GM21717 (cell line): ENCODE measurements around the gene CDC37L1.
"Not testable (repeated sequence)": the region's sequence is repeated elsewhere in the genome, so short reads cannot be mapped to it uniquely, and the experiment has no call there.

Source experiments
- ATAC-seq: cut with Tn5 transposase; IDR thresholded peaks from one replicate; pipeline ENCODE4 v1.9.1; 2021; ENCODE audit warnings: mild to moderate bottlenecking, moderate library complexity; ENCODE audit not compliant: unreplicated experiment

The CDC37L1 gene

DNA sequence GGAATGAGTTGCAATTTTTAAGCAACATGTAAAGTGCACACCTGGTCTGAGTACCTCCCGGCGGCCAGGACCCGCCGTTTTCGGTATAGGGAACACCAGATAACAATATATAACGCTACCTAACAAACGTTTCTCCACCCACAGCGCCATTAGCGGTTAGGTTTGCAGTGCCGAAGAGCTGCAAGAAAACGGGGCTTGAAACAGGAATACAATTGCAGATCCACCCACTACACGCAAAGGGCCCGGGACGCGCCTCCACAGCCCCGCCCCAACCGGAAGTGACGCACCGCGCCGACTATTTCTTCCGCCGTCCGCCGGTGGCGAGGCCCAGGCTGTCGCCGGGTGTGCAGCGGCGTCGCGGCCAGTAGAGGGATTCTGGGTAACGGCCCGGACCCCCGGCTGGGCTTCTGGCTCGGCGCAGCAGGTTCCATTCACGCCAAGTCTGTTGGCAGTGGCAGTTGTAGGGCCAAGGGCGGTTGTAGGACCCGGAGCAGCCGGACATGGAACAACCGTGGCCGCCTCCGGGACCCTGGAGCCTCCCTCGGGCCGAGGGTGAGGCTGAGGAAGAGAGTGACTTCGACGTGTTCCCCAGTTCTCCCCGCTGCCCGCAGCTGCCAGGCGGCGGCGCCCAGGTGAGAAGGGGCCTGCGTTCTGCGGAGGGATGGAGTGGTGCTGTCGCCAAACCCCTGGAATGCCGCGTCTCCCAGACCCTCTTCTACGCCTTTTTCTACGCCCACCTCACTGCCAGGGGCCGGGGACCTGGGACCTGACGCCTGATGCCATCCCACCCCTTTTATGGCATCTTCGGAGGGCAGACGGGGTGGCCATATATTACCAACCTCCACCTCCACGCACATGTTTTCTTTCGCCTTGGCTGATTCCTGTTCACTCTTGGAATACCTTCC is at the start of gene CDC37L1:
Gene CDC37L1, plus strand, starts transcription at position 302 of the 905 bp plus-strand sequence. Its CDS starts 199 bp downstream, at position 501.
- ATAC-seq: peak; percentile 96

DNA sequence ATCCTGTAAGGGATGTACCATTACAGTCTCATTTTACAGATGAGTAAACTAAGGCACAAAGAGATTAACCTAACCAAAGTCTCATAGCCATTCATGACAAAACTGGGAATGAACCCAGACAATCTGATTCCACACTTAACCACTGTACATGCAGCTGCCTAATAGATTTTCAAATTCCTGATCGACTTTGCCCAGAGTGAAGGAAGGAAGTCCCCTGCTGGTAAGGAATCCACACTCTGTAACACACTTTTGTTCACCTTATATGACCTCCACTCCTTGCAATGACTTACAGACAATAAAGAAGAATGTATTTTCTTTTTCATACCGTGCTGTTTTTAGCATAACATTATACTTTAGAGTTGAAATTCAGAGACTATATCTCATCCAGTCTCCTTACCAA is 48.5 kb upstream of the CDC37L1 start:
- ATAC-seq: no peak

DNA sequence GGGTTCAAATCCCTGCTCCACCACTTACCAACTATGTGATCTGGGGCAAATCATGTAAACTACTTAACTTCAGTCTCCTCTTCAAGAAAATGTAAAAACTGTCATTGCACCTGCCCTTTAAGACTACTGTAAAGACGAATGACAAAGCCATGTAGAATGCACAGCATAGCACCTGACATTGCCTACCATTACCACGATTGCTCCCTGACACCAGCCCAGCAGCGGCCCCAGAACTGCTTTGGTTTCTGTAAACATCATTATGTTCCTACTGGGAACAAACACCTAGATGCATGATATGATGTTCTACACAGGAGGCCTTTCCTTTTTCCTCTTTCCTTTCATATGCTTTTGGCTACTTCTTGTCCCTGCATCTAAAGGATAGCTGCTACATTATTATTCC is 40.4 kb upstream of the CDC37L1 start:
- ATAC-seq: no peak

DNA sequence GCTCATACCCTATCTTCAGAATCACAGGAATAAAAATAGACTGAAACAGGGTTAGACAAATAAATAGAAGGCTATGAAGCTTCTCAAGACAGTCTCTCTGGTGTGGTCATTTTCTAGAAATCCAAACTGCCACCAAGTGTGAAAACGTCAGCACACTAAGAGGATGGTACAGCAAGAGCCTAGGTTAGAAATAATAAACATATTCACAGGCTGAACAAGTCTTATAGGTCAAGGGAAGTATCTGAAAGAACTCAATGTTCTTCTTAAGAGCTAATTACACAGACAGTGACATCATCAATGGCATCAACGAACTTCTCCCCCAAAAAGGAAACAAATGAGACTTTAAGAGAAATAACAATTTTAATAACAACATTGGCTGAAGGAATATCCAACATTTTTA is 39.9 kb upstream of the CDC37L1 start:
- ATAC-seq: no peak

DNA sequence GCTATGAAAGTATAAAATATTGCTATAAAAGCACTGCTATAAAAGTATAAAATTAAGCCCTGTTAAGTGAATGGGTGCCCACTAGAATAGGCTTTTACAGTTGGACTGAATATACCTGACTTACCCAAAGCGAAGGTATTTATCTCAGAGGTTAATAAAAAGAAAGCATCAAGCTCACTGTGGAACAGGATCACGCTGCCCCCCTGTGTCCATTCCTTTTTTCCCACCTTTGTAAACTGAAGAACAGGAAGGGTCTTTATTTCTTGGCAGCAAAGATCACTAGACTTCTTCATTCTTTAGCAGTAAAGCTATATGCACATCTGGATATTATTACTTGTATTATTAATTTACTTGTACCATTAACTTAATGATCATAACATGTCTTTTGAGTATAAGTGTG is 39.3 kb upstream of the CDC37L1 start:
- no peak for ATAC-seq

DNA sequence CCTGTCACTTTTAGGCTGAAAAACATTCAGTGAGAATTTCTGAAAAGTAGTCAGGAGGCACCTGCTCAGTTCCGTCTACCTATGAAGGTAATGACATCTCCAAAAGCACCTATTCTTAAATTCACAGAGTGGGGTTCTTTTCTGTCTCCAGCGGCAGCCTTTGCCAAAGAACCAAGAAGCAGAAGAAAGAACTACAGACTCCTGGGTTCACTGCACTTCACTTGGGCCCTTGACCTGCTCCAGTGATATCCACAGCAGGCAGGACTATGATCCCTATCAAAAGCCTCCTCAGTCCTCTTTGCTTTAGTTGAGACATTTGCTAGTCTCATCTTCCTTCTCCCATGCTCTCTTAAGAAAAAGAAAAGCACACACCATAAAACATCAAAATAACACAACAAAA is 37.0 kb upstream of the CDC37L1 start:
- ATAC-seq: no peak

DNA sequence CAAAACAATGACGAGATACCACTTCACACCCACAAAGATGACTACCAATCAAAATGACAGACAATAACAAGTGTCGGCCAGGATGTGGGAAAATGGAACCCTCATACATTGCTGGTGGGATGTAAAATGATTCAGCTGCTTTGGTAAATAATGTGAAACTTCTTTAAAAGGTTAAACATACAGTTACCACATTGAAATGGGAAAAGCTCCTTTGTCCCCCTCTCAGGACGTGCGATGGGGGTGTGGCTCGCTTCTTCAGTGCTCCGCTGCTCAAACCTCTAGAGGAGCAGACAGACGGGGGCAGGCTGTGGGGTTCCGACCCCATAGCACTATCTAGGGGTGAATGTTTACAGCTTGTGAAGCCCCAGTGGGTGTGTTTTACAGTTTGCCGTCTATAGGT is 25.3 kb upstream of the CDC37L1 start:
- no peak for ATAC-seq

DNA sequence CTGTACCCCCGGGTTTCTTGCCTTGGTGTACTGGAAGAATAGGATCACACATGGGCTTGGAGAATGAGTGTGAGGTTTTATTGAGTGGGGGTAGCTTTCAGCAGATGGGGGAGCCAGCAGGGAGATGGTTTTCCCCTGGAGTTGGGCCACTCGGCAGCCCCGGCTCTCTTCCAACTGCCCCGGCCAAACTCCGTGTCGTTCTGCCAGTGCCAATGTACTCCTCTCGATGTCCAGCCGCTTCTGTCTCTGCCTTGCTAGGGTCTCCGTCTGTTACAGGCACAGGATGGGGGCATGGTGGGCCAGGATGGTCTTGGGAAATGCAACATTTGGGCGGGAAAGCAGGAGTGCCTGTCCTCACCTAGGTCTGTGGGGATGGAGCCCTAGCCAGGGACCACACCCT is 24.8 kb upstream of the CDC37L1 start:
- no peak for ATAC-seq

DNA sequence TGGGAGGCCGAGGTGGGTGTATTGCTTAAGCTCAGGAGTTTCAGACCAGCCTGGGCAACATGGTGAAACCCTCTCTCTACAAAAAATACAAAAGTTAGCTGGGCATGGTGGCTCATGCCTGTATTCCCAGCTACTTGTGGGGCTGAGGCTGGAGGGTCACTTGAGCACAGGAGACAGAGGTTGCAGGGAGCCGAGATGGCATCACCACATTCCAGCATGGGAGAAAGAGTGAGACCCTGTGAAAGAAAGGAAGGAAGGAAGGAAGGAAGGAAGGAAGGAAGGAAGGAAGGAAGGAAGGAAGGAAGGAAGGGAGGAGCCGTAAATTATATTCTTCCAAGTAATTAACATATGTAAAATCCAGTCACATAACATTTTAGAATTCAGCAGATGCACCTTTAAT is 23.2 kb upstream of the CDC37L1 start:
- ATAC-seq: not testable (repeated sequence)

DNA sequence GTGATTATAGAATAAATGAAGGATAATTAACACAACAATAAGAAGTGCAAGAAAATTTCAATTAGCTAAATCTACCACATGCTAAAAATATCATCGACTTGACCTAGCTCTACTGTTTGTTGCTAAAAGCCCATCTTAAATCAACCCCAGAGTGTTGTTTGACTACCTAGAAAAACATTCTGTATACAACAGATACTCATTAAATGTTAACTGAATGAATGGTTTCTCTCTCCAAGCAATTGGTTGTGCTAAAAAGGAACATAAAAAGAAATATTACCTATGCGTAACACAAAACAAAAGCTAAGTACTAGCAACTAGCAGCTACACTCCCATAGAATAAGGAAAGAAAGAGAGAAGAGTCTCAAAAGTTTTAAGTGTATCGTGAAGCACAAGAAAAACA is 22.7 kb upstream of the CDC37L1 start:
- no peak for ATAC-seq

DNA sequence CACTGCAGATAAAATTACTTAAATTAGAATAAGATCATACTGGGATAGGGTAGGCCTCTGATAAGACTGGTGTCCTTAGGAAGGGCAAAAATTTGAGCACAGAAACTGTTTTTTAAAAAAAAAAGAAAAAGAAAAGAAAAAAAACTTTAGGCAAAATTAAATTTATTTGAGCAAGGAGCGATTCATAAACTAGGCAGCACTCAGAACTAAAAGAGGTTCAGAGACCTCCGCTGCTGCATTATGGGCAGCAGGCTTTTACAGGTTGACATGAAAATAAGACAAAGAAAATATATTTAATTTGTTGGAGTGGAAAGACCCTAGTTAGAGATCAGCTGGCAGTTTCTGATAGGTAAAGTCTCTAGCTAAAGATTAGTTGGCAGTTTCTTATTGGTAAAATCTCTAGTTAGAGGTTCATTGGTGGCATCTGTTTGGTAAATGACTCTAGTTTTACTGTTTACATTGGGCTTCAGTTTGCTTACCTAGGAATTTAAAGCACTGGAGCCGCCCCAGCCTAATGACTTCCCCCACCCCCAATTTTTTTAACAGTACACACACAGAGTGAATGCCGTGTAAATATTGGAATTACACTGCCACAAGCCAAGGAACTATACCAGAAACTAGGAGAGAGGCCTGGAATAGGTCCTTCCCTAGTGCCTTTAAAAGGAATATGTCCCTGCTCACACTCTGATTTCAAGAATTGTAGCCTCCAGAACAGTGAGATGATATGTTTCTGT is 21.8 kb upstream of the CDC37L1 start:
- no peak for ATAC-seq

DNA sequence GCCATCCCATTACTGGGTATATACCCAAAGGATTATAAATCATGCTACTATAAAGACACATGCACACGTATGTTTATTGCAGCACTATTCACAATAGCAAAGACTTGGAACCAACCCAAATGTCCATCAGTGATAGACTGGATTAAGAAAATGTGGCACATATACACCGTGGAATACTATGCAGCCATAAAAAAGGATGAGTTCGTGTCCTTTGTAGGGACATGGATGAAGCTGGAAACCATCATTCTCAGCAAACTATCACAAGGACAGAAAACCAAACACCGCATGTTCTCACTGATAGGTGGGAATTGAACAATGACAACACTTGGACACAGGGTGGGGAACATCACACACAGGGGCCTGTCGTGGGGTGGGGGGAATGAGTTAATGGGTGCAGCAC is 18.7 kb upstream of the CDC37L1 start:
- not testable (repeated sequence) for ATAC-seq

DNA sequence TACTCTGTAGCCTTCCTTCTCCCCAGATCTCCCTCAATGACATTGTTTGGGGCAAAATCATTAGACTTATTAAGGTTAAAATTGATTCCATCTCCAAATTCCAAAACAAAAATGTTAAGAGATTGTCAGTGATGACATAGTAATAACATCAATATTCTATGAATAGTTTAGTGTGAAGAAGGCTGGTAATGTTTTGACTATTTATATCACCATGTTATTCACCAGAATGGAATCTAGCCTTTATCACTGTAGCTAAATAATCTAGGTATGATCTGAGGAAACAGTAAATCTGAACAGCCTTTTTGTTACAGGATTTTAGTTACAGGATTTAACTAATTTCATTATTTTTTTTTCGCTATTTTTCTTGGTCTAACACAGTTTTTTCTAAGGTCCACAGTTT is 18.2 kb upstream of the CDC37L1 start:
- no peak for ATAC-seq

DNA sequence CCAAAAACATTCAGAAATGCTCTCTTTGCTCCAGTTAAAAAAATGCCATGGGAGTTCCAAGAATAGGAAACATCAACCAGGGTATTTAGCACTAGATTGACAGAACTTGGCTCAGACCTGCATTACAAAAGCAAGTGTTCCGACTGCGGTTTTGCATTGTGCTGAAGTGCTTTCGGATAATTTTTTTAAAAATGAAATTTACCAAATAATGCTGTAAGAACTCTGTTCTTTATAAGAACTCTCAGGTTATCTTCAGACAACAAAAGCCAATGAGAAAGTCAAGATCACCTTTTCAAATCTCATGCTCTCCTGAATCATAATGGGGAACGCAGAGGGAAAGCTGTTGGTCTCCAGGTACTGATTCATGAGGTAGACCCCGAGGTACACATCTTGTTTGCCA is 17.8 kb upstream of the CDC37L1 start:
- ATAC-seq: no peak

DNA sequence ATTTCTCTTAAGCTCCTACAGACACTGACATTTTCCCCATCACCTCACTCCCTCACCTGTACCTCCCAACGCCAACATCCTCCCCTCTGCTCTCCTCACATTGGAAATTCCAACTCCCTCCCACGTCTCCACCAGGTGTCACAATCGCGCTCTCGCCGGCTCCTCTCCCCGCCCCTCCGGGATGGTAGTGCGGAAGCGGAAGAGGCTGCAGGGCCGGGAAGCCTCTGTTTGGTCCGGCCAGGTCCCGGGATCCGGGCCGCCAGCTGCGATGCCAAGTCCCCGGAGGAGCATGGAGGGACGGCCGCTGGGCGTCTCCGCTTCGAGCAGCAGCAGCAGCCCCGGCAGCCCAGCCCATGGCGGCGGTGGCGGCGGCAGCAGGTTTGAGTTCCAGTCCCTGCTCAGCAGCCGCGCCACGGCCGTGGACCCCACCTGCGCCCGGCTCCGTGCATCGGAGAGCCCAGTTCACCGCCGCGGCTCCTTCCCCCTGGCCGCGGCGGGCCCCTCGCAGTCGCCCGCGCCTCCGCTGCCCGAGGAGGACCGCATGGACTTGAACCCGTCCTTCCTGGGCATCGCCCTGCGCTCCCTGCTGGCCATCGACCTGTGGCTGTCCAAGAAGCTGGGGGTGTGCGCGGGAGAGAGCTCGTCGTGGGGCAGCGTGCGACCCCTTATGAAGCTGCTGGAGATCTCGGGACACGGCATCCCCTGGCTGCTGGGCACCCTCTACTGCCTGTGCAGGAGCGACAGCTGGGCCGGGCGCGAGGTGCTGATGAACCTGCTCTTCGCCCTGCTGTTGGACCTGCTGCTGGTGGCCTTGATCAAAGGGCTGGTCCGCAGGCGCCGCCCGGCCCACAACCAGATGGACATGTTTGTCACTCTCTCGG is 17.0 kb upstream of the CDC37L1 start, which contains the start of gene PLPP6:
Gene PLPP6, plus strand, starts transcription at position 187 of the 881 bp plus-strand sequence. Its CDS starts 82 bp downstream, at position 269.
- ATAC-seq: peak; percentile 85

DNA sequence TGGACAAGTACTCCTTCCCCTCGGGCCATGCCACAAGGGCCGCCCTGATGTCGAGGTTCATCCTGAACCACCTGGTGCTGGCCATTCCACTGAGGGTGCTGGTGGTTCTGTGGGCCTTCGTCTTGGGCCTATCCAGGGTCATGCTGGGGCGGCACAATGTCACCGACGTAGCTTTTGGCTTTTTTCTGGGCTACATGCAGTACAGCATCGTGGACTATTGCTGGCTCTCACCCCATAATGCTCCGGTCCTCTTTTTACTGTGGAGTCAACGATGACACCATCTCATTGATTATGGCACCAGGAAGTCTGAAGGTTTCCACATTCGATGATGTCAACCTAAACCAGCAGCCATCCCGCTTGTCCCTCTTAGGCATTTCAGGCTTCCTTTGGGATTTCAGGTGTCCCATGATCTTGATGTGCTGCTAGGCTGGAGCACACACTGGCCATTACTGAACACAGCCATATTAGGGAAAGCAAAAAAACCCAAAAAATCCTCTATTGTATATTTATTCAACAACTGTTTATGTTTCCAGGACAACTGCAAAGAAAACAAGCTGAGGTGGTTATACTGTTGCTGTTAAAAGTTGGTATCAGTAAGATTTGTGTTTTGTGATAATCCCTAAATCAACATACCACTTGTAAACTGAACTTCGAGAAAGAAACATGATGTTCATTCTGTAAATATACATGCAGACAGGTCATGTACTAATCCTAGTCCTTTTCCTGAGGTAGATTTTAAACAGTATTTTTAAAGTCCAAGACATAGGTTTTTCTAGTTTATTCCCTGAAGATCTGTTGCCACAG is 16.2 kb upstream of the CDC37L1 start:
- no peak for ATAC-seq

DNA sequence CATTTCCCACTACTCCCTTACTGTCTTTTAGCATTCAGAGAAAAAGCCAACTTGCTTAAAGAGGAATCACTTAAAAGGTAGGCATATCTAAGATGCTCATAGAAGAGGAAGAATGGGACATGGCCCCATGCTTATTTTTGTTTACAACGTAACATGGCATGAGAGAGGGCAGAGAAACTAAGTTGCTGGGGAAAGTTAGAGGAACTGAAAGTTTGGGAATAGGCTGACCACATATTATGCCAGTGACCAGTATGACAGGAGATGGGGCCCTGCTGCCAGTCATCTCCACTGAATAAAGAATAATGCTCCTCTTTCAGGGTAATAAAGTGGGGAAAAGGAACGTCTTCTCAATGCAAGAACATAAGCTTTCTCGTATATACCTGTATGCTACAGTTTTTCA is 15.4 kb upstream of the CDC37L1 start:
- ATAC-seq: no peak

DNA sequence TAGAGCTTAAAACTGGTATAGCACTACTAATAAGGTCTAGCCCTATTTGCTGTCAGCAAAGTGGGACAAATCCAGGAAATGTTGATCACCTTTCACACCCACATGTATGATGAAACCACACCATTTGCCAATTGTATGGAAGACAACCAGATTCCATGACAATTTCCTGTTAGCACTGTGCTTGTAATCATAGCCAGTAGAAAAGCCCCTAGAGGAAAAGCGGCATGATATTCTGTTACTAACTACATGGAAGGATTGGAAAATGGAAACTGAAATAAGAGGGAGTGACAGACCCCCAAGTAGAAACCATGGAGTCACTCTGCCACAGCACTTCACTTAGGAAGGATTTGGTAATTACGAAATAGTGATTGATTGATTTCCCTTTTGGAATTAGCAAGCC is 14.0 kb upstream of the CDC37L1 start:
- ATAC-seq: no peak

DNA sequence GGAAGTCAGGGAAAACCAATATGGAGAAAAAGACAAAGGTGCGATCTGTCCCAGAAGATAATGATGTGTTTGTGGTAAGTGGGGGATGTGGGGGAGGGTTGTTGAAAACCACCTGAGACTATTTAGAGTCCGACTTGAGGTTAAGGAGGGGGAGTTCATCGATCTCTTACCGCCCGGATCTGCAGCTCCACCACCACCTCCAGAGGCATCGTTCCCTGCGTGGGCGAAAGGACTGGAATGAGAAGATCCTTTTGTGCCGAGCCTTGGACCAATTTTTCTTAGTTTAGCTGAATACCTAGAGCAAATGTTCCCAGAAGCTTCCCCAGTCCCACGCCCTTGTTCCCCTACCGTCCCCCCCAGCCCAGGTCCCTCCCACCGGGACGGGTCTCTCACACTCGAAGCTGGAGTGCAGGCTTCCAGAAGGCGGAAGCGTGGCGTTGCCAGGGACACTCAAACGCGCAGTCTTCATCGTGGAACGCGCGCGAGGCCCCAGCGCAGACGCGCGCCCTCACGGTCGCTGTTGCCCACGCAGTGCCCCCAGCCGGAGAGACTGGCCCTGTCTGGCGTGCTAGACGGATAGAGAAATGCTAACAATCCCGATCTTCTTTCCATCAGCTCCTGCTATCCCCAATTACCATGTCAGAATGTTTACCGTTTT is 13.2 kb upstream of the CDC37L1 start, which contains the start of gene SPATA6L:
Gene SPATA6L, minus strand, starts transcription at position 439 of the 658 bp plus-strand sequence. Its CDS starts 230 bp downstream, at position 209.
- ATAC-seq: peak; percentile 45
